ENCODE measurements around the gene OR51T1. TPM values are rescaled to one million over a fixed set of nuclear protein-coding genes. Genes with fewer than 3 reads are reported as not detected.

OR51T1 gene
- total RNA-seq, 4 donors from 2014 or later: not detected

DNA sequence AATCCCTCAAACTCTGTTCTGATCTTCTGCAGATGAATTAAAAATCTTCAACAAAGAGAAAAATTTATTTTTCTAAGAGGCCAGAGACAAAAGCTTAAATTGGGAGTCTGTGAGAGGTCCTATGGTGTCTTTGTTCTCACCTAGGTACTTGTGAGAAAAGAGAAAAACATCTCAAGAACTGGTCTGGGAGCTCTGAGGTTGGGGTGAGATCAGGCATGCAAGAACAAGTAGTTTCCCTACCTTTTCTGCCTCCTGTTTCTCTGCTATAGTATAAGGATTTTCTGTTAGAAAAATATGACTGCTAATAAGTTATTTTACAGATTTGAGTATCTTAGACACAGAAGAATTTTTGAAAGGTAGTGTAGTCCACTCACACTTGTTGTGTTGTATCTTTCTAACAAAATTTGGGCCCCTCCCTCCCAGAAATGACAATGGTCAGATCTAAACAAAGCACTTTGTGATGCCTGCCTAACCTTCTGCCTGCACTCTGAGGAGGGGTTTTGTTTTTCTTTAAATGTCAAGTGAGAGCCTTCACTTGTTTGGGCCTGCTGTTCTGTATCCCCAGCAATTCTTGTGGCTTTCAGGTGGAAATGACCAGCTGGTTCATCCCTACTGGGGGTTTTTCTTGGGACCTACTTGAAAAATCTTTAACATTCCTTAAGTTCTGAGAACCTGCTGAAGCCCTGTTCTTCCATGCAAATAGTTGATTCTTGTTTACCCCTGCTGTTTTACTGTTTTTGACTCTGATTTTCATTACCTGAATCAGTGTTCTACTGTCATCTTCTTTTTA, 19.1 kb upstream of the OR51T1 start:
- no peaks in the 10 kb centered on the region for H3K36me3 ChIP-seq
- DNase-seq: no peak
- no peaks in the 10 kb centered on the region for H3K27me3 ChIP-seq
- no peak for TF ChIP-seq POLR2A (IDR thresholded peaks at IDR 0.05)
- TF ChIP-seq, protein P1, sequence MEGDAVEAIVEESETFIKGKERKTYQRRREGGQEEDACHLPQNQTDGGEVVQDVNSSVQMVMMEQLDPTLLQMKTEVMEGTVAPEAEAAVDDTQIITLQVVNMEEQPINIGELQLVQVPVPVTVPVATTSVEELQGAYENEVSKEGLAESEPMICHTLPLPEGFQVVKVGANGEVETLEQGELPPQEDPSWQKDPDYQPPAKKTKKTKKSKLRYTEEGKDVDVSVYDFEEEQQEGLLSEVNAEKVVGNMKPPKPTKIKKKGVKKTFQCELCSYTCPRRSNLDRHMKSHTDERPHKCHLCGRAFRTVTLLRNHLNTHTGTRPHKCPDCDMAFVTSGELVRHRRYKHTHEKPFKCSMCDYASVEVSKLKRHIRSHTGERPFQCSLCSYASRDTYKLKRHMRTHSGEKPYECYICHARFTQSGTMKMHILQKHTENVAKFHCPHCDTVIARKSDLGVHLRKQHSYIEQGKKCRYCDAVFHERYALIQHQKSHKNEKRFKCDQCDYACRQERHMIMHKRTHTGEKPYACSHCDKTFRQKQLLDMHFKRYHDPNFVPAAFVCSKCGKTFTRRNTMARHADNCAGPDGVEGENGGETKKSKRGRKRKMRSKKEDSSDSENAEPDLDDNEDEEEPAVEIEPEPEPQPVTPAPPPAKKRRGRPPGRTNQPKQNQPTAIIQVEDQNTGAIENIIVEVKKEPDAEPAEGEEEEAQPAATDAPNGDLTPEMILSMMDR (IDR thresholded peaks at IDR 0.05): no peak
- no peak overlapping the region for H3K27ac ChIP-seq
- no peaks in the 10 kb centered on the region for H3K9me3 ChIP-seq
- intact Hi-C loops (cut with DNase I; ENCODE audit: low total_unique reads): no loop called here
- H3K4me1 ChIP-seq: no peaks in the 10 kb centered on the region
- no peak overlapping the region for H3K4me3 ChIP-seq

DNA sequence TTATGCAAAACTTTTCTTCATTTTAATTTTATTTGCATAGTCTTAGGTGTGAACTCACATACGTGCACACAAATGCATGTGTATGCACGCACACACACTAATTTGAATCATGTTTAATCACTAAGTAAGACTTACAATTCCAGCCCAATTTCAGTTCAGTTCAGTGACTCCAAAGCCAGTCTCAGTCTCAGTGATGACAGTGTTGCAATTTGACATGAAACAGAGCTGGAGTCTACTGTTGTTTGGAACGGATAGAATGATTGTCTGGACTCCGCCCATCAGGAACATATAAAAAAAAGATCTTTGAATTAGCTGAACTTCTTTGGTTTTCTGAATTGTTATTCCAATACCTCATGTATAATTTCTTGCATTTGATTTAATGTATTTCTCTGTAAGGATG, 17.8 kb upstream of the OR51T1 start:
- no peaks in the 10 kb centered on the region for H3K36me3 ChIP-seq
- intact Hi-C loops (cut with DNase I; ENCODE audit: low total_unique reads): no loop called here

DNA sequence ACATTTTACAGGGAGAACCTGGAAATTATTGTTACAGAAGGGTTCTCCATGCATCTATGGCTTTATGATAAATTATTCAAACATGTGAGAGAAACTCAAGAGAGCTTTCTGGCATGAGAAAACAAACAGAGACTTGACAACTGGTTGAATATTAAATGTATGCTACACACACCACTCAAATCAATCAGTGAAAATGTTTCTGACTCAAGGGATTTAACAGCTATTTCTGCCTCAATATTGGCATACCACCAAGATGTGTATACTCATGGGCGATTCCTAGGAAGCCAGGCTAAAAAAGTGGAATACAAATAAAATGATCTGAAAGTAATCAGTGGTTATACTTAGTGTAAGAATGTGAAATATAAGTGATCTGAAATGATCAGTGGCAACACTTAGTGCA, 15.8 kb upstream of the OR51T1 start:
- Histone ChIP-seq H3K4me3 (no peak overlapping the region), H3K27me3 (no peaks in the 10 kb centered on the region), H3K36me3 (no peaks in the 10 kb centered on the region), H3K9me3 (no peaks in the 10 kb centered on the region), H3K27ac (no peak overlapping the region), H3K4me1 (no peaks in the 10 kb centered on the region)
- intact Hi-C loops (cut with DNase I; ENCODE audit: low total_unique reads): no loop called here
- DNase-seq: no peak
- TF ChIP-seq, protein P1 (IDR thresholded peaks at IDR 0.05): no peak
- TF ChIP-seq POLR2A (IDR thresholded peaks at IDR 0.05): no peak

More for the DNA sequence above, 17.8 kb upstream of the OR51T1 start:
- no peak for DNase-seq
- no peak overlapping the region for H3K4me3 ChIP-seq
- H3K9me3 ChIP-seq: no peaks in the 10 kb centered on the region
- no peak overlapping the region for H3K27ac ChIP-seq
- no peak for TF ChIP-seq POLR2A (IDR thresholded peaks at IDR 0.05)
- TF ChIP-seq, protein P1 (IDR thresholded peaks at IDR 0.05): no peak
- no peaks in the 10 kb centered on the region for H3K4me1 ChIP-seq
- no peaks in the 10 kb centered on the region for H3K27me3 ChIP-seq

DNA sequence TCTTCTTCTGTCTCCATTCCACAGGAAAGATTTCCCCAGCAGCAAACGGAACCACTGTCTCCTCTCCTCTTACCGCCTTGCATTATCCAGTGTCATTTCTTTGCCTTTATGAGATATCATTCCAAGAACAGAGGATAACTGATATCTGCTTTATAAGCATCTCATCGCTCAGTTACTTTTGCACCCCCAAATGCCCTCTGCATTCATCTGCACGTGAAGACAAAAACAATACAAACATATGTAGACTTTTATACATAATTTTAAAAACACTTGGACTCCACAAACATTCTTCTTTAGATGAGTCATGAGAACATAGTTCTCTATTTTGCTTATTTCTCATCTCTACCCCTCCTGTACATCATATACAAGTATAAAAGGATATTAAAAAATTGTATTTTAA, 512 bp upstream of the OR51T1 start:
- Histone ChIP-seq H3K4me1 (no peaks in the 10 kb centered on the region), H3K27me3 (no peaks in the 10 kb centered on the region), H3K9me3 (no peaks in the 10 kb centered on the region), H3K36me3 (no peaks in the 10 kb centered on the region), H3K27ac (no peak overlapping the region), H3K4me3 (no peak overlapping the region)
- no peak for DNase-seq
- intact Hi-C loops (cut with DNase I; ENCODE audit: low total_unique reads): no loop called here
- TF ChIP-seq POLR2A (IDR thresholded peaks at IDR 0.05): no peak
- TF ChIP-seq, protein P1 (IDR thresholded peaks at IDR 0.05): no peak

DNA sequence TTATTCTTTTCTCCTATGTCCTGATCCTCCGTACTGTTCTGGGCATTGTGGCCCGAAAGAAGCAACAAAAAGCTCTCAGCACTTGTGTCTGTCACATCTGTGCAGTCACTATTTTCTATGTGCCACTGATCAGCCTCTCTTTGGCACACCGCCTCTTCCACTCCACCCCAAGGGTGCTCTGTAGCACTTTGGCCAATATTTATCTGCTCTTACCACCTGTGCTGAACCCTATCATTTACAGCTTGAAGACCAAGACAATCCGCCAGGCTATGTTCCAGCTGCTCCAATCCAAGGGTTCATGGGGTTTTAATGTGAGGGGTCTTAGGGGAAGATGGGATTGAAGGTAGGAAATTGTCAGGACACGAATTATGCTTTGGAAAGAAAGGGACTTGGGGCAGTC, 843 bp downstream of the OR51T1 start:
- Histone ChIP-seq H3K27ac (no peak overlapping the region), H3K9me3 (no peaks in the 10 kb centered on the region), H3K4me3 (no peak overlapping the region), H3K36me3 (no peaks in the 10 kb centered on the region), H3K4me1 (no peaks in the 10 kb centered on the region), H3K27me3 (no peaks in the 10 kb centered on the region)
- intact Hi-C loops (cut with DNase I; ENCODE audit: low total_unique reads): no loop called here
- no peak for DNase-seq
- TF ChIP-seq, protein P1 (IDR thresholded peaks at IDR 0.05): no peak
- no peak for TF ChIP-seq POLR2A (IDR thresholded peaks at IDR 0.05)

Data from uterus (tissue), 4 donors.